H1 (cell line): ENCODE data around the gene SBNO2.

Source experiments
- CBX8 ChIP-seq: fragments of 300-800, 300-1000 bp; sonication (generic); IDR thresholded peaks from 2 replicates; pipeline ENCODE4 v1.7.1; 2016; ENCODE audit warnings: low read depth, low read length, borderline replicate concordance
- CEBPB ChIP-seq: IDR thresholded peaks from 2 replicates; pipeline ENCODE4 v1.6.1; 2012; ENCODE audit warnings: low read depth, low read length
- CHD2 ChIP-seq: IDR thresholded peaks from 2 replicates; pipeline ENCODE4 v1.6.1; 2012; ENCODE audit warnings: low read length, improper control_type of control experiment
- EP300 ChIP-seq, 2 experiments: IDR thresholded peaks; 1 replicate in 1 of 2; 2 replicates in 1 of 2; pipeline ENCODE4 v1.6.1; 2011 to 2012; ENCODE audit warnings: low read depth in 2 of 2, low read length in 2 of 2, mild to moderate bottlenecking in 2 of 2, borderline replicate concordance in 1 of 2, inconsistent platforms in 1 of 2, moderate library complexity in 1 of 2
- EZH2 ChIP-seq: fragments of 200-600 bp; sonication (generic); IDR thresholded peaks from 2 replicates; pipeline ENCODE4 v1.7.1; 2012; ENCODE audit warnings: low read depth, mild to moderate bottlenecking, moderate library complexity, low read length, inconsistent platforms; ENCODE audit not compliant: severe bottlenecking
- GABPA ChIP-seq: IDR thresholded peaks from 2 replicates; pipeline ENCODE4 v1.6.1; 2011; ENCODE audit warnings: mild to moderate bottlenecking, low read length, moderate library complexity, borderline replicate concordance; ENCODE audit not compliant: insufficient read depth
- KDM1A ChIP-seq: fragments of 200-600, 300-600 bp; sonication (generic); IDR thresholded peaks from 2 replicates; pipeline ENCODE4 v1.7.1; 2016; ENCODE audit warnings: mild to moderate bottlenecking, low read length, borderline replicate concordance
- POLR2A ChIP-seq, 2 experiments: IDR thresholded peaks; 1 replicate in 1 of 2; 2 replicates in 1 of 2; pipeline ENCODE4 v1.6.1; 2011; ENCODE audit warnings: low read depth in 2 of 2, low read length in 2 of 2, mild to moderate bottlenecking in 2 of 2; ENCODE audit errors: control extremely low read depth in 1 of 2
- TEAD4 ChIP-seq: IDR thresholded peaks from 2 replicates; pipeline ENCODE4 v1.6.1; 2012; ENCODE audit warnings: low read depth, low read length, inconsistent platforms, mixed read lengths
- TF ChIP-seq, protein P1 (sequence below), 3 experiments: IDR thresholded peaks; 1 replicate in 2 of 3; 2 replicates in 1 of 3; pipeline versions ENCODE4 v1.5.1 to v1.6.1; 2011; ENCODE audit warnings: low read length in 3 of 3, mild to moderate bottlenecking in 3 of 3, inconsistent platforms in 2 of 3, low read depth in 1 of 3, moderate library complexity in 1 of 3; ENCODE audit not compliant: insufficient read depth in 1 of 3; ENCODE audit errors: control extremely low read depth in 1 of 3
- TF ChIP-seq, protein P2 (sequence below): IDR thresholded peaks from 2 replicates; pipeline ENCODE4 v1.6.1; 2012; ENCODE audit warnings: low read length, inconsistent platforms

DNA sequence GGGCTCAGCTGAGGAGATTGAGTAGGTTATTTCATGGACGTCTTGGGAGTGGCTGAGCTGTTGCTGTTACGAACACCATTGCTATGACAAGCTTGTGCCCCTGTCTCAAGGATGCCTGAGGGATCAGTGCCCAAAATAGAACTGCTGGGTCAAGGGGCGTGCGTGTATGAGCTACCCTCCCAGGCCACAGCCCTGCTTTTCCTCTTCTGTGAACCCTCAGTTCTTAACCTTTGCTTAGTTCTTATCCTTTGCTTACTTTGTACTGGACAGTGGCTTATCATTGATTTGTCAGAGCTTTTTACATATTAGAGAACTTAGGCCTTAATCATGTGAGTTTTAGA lies 98.1 kb downstream of the SBNO2 start:
- TF ChIP-seq KDM1A (no peak), CHD2 (no peak), EZH2 (no peak), GABPA (no peak), TEAD4 (no peak), POLR2A (IDR thresholded peaks at IDR 0.05; ENCODE audit: control extremely low read depth in 1 of 2, low read depth in 2 of 2, low read length in 2 of 2) (no peak), CBX8 (no peak), EP300 (IDR thresholded peaks at IDR 0.05; ENCODE audit: borderline replicate concordance in 1 of 2, low read depth in 2 of 2, low read length in 2 of 2) (no peak), CEBPB (no peak)
- TF ChIP-seq, protein P1, sequence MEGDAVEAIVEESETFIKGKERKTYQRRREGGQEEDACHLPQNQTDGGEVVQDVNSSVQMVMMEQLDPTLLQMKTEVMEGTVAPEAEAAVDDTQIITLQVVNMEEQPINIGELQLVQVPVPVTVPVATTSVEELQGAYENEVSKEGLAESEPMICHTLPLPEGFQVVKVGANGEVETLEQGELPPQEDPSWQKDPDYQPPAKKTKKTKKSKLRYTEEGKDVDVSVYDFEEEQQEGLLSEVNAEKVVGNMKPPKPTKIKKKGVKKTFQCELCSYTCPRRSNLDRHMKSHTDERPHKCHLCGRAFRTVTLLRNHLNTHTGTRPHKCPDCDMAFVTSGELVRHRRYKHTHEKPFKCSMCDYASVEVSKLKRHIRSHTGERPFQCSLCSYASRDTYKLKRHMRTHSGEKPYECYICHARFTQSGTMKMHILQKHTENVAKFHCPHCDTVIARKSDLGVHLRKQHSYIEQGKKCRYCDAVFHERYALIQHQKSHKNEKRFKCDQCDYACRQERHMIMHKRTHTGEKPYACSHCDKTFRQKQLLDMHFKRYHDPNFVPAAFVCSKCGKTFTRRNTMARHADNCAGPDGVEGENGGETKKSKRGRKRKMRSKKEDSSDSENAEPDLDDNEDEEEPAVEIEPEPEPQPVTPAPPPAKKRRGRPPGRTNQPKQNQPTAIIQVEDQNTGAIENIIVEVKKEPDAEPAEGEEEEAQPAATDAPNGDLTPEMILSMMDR (IDR thresholded peaks at IDR 0.05; ENCODE audit: control extremely low read depth in 1 of 3, insufficient read depth in 1 of 3, low read depth in 1 of 3, low read length in 3 of 3) = no peak
- TF ChIP-seq, protein P2, sequence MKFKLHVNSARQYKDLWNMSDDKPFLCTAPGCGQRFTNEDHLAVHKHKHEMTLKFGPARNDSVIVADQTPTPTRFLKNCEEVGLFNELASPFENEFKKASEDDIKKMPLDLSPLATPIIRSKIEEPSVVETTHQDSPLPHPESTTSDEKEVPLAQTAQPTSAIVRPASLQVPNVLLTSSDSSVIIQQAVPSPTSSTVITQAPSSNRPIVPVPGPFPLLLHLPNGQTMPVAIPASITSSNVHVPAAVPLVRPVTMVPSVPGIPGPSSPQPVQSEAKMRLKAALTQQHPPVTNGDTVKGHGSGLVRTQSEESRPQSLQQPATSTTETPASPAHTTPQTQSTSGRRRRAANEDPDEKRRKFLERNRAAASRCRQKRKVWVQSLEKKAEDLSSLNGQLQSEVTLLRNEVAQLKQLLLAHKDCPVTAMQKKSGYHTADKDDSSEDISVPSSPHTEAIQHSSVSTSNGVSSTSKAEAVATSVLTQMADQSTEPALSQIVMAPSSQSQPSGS = no peak
